IMR-90 (cell line): ENCODE data around the gene YPEL2. TPM values are rescaled to one million over a fixed set of nuclear protein-coding genes. Genes with fewer than 3 reads are reported as not detected.

Experiments used
- ATAC-seq: fragments of 200-7000 bp; cut with Tn5 transposase; 2 replicates; pipeline ENCODE4 v1.9.1; 2020; ENCODE audit warnings: low read depth, mild to moderate bottlenecking, moderate library complexity
- BruUV-seq: library from RNA; stranded (reverse); fragments of 400-500 nt; replicated peaks from 2 replicates; lab custom pipeline; 2021; lab: Mats Ljungman, UMichigan
- CTCF ChIA-PET: fragments of 300-600 bp; formaldehyde crosslinking; extraction: SDS; loops from one replicate; lab custom pipeline; 2021; ENCODE audit warnings: antibody characterized with exemption; lab: Yijun Ruan, JAX
- POLR2A ChIA-PET: fragments of 300-600 bp; sonication (Branson Sonifier 250); formaldehyde crosslinking; loops from one replicate; lab custom pipeline; 2022; ENCODE audit warnings: antibody characterized with exemption; ENCODE audit not compliant: unreplicated experiment; lab: Charles Lee
- DNase-seq: peaks from one replicate; pipeline ENCODE4 v3.0.0; 2013
- H2AFZ ChIP-seq: replicated peaks from 2 replicates; pipeline ENCODE3; 2013; ENCODE audit warnings: low read length, mild to moderate bottlenecking; ENCODE audit not compliant: poor library complexity
- H2AK5ac ChIP-seq: 2 replicates; pipeline ENCODE4 v1.6.1; 2013; ENCODE audit warnings: low read depth, low read length, inconsistent platforms
- H2AK9ac ChIP-seq: replicated peaks from 2 replicates; pipeline ENCODE3; 2013; ENCODE audit warnings: mild to moderate bottlenecking, low read depth, low read length, moderate library complexity; ENCODE audit not compliant: poor library complexity
- H2BK120ac ChIP-seq: 2 replicates; pipeline ENCODE4 v1.6.1; 2013; ENCODE audit warnings: low read depth, low read length, inconsistent platforms
- H2BK15ac ChIP-seq: 3 replicates; pipeline ENCODE4 v1.6.1; 2013; ENCODE audit warnings: low read depth, low read length, inconsistent platforms
- H2BK20ac ChIP-seq: 2 replicates; pipeline ENCODE4 v1.6.1; 2013; ENCODE audit warnings: low read depth, mild to moderate bottlenecking, inconsistent platforms, low read length, moderate library complexity
- H2BK5ac ChIP-seq: 2 replicates; pipeline ENCODE4 v1.6.1; 2013; ENCODE audit warnings: mild to moderate bottlenecking, low read depth, low read length, inconsistent platforms; ENCODE audit not compliant: poor library complexity, severe bottlenecking
- H3K14ac ChIP-seq: replicated peaks from 2 replicates; pipeline ENCODE4 v1.6.1; 2013; ENCODE audit warnings: low read depth, low read length, inconsistent platforms
- H3K18ac ChIP-seq: 2 replicates; pipeline ENCODE4 v1.6.1; 2013; ENCODE audit warnings: low read depth, low read length, control low read depth
- H3K23ac ChIP-seq: 2 replicates; pipeline ENCODE4 v1.6.1; 2013; ENCODE audit warnings: low read depth, low read length, inconsistent platforms
- H3K27ac ChIP-seq: 2 replicates; pipeline ENCODE4 v1.5.1; 2013; ENCODE audit warnings: mild to moderate bottlenecking, control low read depth, low read length; ENCODE audit not compliant: insufficient read depth
- H3K27me3 ChIP-seq: 2 replicates; pipeline ENCODE4 v1.6.1; 2013; ENCODE audit warnings: low read length; ENCODE audit not compliant: control insufficient read depth, insufficient read depth
- H3K36me3 ChIP-seq: 2 replicates; pipeline ENCODE4 v1.6.1; 2013; ENCODE audit warnings: low read length, mixed read lengths; ENCODE audit not compliant: control insufficient read depth, insufficient read depth
- H3K4ac ChIP-seq: 2 replicates; pipeline ENCODE4 v1.6.1; 2013; ENCODE audit warnings: low read depth, low read length, inconsistent platforms
- H3K4me1 ChIP-seq: 2 replicates; pipeline ENCODE4 v1.6.1; 2013; ENCODE audit warnings: low read length, mixed read lengths; ENCODE audit not compliant: control insufficient read depth, insufficient read depth
- H3K4me2 ChIP-seq: 2 replicates; pipeline ENCODE4 v1.6.1; 2013; ENCODE audit warnings: low read depth, mild to moderate bottlenecking, control low read depth, low read length, moderate library complexity
- H3K4me3 ChIP-seq: 2 replicates; pipeline ENCODE4 v1.5.1; 2013; ENCODE audit warnings: low read depth, mild to moderate bottlenecking, control low read depth, low read length, moderate library complexity; ENCODE audit not compliant: insufficient read depth
- H3K56ac ChIP-seq: 2 replicates; pipeline ENCODE4 v1.6.1; 2013; ENCODE audit warnings: low read length, inconsistent platforms; ENCODE audit not compliant: insufficient read depth; ENCODE audit errors: extremely low read depth
- H3K79me1 ChIP-seq, 2 experiments: 2 replicates each; pipeline ENCODE4 v1.6.1; 2013; ENCODE audit warnings: low read length in 2 of 2, inconsistent platforms in 1 of 2, low read depth in 1 of 2
- H3K9ac ChIP-seq: 2 replicates; pipeline ENCODE4 v1.6.1; 2013; ENCODE audit warnings: low read depth, low read length, control low read depth
- H3K9me1 ChIP-seq: 2 replicates; pipeline ENCODE4 v1.6.1; 2013; ENCODE audit warnings: low read length, inconsistent platforms; ENCODE audit not compliant: insufficient read depth
- H3K9me3 ChIP-seq: 2 replicates; pipeline ENCODE4 v1.6.1; 2013; ENCODE audit warnings: low read length; ENCODE audit not compliant: control insufficient read depth, insufficient read depth
- H4K20me1 ChIP-seq: 2 replicates; pipeline ENCODE4 v1.6.1; 2013; ENCODE audit warnings: low read length, inconsistent platforms; ENCODE audit not compliant: insufficient read depth
- H4K5ac ChIP-seq: 2 replicates; pipeline ENCODE4 v1.6.1; 2013; ENCODE audit warnings: mild to moderate bottlenecking, low read depth, low read length, control low read depth
- H4K8ac ChIP-seq, 2 experiments: 2 replicates each; pipeline ENCODE4 v1.6.1; 2013; ENCODE audit warnings: low read depth in 2 of 2, low read length in 2 of 2, control low read depth in 1 of 2, inconsistent platforms in 1 of 2
- H4K91ac ChIP-seq: 2 replicates; pipeline ENCODE4 v1.6.1; 2013; ENCODE audit warnings: low read depth, low read length, inconsistent platforms; ENCODE audit not compliant: insufficient read depth
- NFE2L2 ChIP-seq: fragments of 150-350 bp; IDR thresholded peaks from 2 replicates; pipeline ENCODE4 v1.6.1; 2016; ENCODE audit warnings: low read depth, mild to moderate bottlenecking, low read length
- RAD21 ChIP-seq: IDR thresholded peaks from 2 replicates; pipeline ENCODE4 v1.6.1; 2012; ENCODE audit warnings: low read length, improper control_type of control experiment
- dilution Hi-C: fragments of 300-500 bp; cut with HindIII; formaldehyde crosslinking; loops from one replicate; pipeline ENCODE4 v1.14.3; 2018; ENCODE audit warnings: low sequenced_read_pairs; ENCODE audit not compliant: unreplicated experiment
- in situ Hi-C: fragments of 300-500 bp; cut with MboI; formaldehyde crosslinking; loops from 3 replicates; pipeline ENCODE4 v1.14.3; 2019; ENCODE audit warnings: low sequenced_read_pairs, inconsistent platforms, mixed read lengths
- intact Hi-C: fragments of 100-400 bp; cut with micrococcal nuclease; formaldehyde crosslinking; loops from 2 replicates; pipeline ENCODE4 v1.10.0; 2022
- polyA plus RNA-seq, 3 experiments: library from polyadenylated mRNA; depleted of rRNA; stranded (reverse); fragments of >200 nt; gene quantifications; 2 replicates each; pipeline ENCODE4 v1.2.3, GENCODE V29; 2012; ENCODE audit warnings: low replicate concordance in 1 of 3
- total RNA-seq: library from RNA; depleted of rRNA; stranded (reverse); fragments of >200 nt; gene quantifications from 2 replicates; pipeline ENCODE4 v1.2.3, GENCODE V29; 2012

YPEL2 gene
- total and polyA plus RNA-seq, 2 of the 4 experiments (the other 2 are of a cell fraction) = 2.3 to 3.4 TPM

GRCh38 chr17:59431601-59432000, 100.1 kb downstream of the YPEL2 start:
- no peak overlapping the region for H3K27ac ChIP-seq
- in situ Hi-C loops = no loop called here

More at GRCh38 chr17:59431601-59432000, 100.1 kb downstream of the YPEL2 start:
- Histone ChIP-seq H3K4ac (no peak overlapping the region), H3K18ac (no peak overlapping the region; the same call in 1 of the 2 replicates), H3K9me1 (peaks cover 7% of the 10 kb centered on the region), H3K79me1 (no peaks in the 10 kb centered on the region), H3K14ac (peak overlapping the region; percentile 40; the same call in 1 of the 2 replicates), H2AFZ (no peak overlapping the region), H3K9ac (no peak overlapping the region), H2AK5ac (no peak overlapping the region), H4K5ac (no peak overlapping the region), H3K56ac (no peak overlapping the region), H3K36me3 (no peaks in the 10 kb centered on the region), H3K4me2 (no peak overlapping the region), H3K4me3 (no peak overlapping the region), H3K27me3 (no peaks in the 10 kb centered on the region; the same call in 1 of the 2 replicates), H2BK15ac (no peak overlapping the region), H2AK9ac (no peak overlapping the region), H2BK20ac (no peak overlapping the region), H4K91ac (no peak overlapping the region), H3K23ac (no peak overlapping the region), H2BK5ac (no peak overlapping the region), H2BK120ac (no peak overlapping the region), H4K8ac (no peak overlapping the region), H3K4me1 (peaks cover 10% of the 10 kb centered on the region), H4K20me1 (no peaks in the 10 kb centered on the region), H3K9me3 (peaks cover 4% of the 10 kb centered on the region)
- TF ChIP-seq RAD21 (no peak), NFE2L2 (no peak)
- no TSS peak for BruUV-seq
- dilution Hi-C loops = no loop called here
- DNase-seq = peak; percentile 43
- ChIA-PET POLR2A (no interaction called here), CTCF (interaction anchor here (1.1 to 1.5 kb wide), 2 partner anchors 102 to 121 kb away, joined by 3 to 4 read pairs; no protein-coding TSS in a partner anchor)
- intact Hi-C loops = no loop called here
- ATAC-seq = no peak
